OCI-LY7 (cell line): ENCODE measurements around the gene ZNRF2. TPM values are rescaled to one million over a fixed set of nuclear protein-coding genes. Genes with fewer than 3 reads are reported as not detected.
"Not testable (repeated sequence)": the region's sequence is repeated elsewhere in the genome, so short reads cannot be mapped to it uniquely, and the experiment has no call there.

Source experiments
- BruUV-seq: library from RNA; stranded (reverse); fragments of 400-500 nt; replicated peaks from 2 replicates; lab custom pipeline; 2021; lab: Mats Ljungman, UMichigan
- CTCF ChIA-PET: fragments of 300-600 bp; sonication (Branson Sonifier 250); formaldehyde crosslinking; loops from one replicate; lab custom pipeline; 2022; ENCODE audit warnings: antibody characterized with exemption; ENCODE audit not compliant: unreplicated experiment; lab: Charles Lee
- POLR2A ChIA-PET: fragments of 300-600 bp; sonication (Branson Sonifier 250); formaldehyde crosslinking; loops from one replicate; lab custom pipeline; 2022; ENCODE audit warnings: antibody characterized with exemption; lab: Charles Lee
- DNase-seq: peaks from one replicate; pipeline ENCODE4 v3.0.0-alpha.2; 2015; ENCODE audit warnings: low spot score
- H2AFZ ChIP-seq: fragments of 200-600 bp; sonication (generic), shearing (Covaris generic); 2 replicates; pipeline ENCODE4 v1.6.1; 2014; ENCODE audit warnings: mild to moderate bottlenecking, antibody characterized with exemption, low read length, moderate library complexity
- H3K27ac ChIP-seq: fragments of 200-600 bp; sonication (generic); 2 replicates; pipeline ENCODE4 v1.5.1; 2014; ENCODE audit warnings: mixed run types, low read depth, mild to moderate bottlenecking, moderate library complexity, low read length, inconsistent platforms; ENCODE audit not compliant: poor library complexity, severe bottlenecking
- H3K36me3 ChIP-seq: fragments of 200-600 bp; sonication (generic); 2 replicates; pipeline ENCODE4 v1.6.1; 2014; ENCODE audit warnings: mild to moderate bottlenecking, antibody characterized with exemption, low read length, moderate library complexity, mixed read lengths; ENCODE audit not compliant: insufficient read depth
- H3K4me1 ChIP-seq: fragments of 200-600 bp; sonication (generic); 2 replicates; pipeline ENCODE4 v1.5.1; 2014; ENCODE audit warnings: mild to moderate bottlenecking, low read length; ENCODE audit not compliant: insufficient read depth, poor library complexity, severe bottlenecking
- H3K4me2 ChIP-seq: fragments of 200-600 bp; sonication (generic); 2 replicates; pipeline ENCODE4 v1.6.1; 2014; ENCODE audit warnings: mild to moderate bottlenecking, low read length
- H3K4me3 ChIP-seq: fragments of 200-600 bp; sonication (generic); 2 replicates; pipeline ENCODE4 v1.5.1; 2014; ENCODE audit warnings: mild to moderate bottlenecking, low read depth, low read length; ENCODE audit not compliant: poor library complexity, severe bottlenecking
- H3K79me2 ChIP-seq: fragments of 200-600 bp; sonication (generic); 2 replicates; pipeline ENCODE4 v1.6.1; 2016; ENCODE audit warnings: low read depth, mild to moderate bottlenecking, low read length, moderate library complexity, mixed read lengths; ENCODE audit not compliant: insufficient read depth
- H3K9me2 ChIP-seq: fragments of 200-600 bp; sonication (generic); 2 replicates; pipeline ENCODE4 v1.6.1; 2016; ENCODE audit warnings: mild to moderate bottlenecking, low read length, mixed read lengths; ENCODE audit not compliant: insufficient read depth
- H3K9me3 ChIP-seq: fragments of 200-600 bp; sonication (generic); 2 replicates; pipeline ENCODE4 v1.6.1; 2014; ENCODE audit warnings: mild to moderate bottlenecking, mixed run types, low read length, mixed read lengths
- H4K20me1 ChIP-seq: fragments of 200-600 bp; sonication (generic); 2 replicates; pipeline ENCODE4 v1.6.1; 2014; ENCODE audit warnings: mild to moderate bottlenecking, antibody characterized with exemption, low read length, moderate library complexity, mixed read lengths; ENCODE audit not compliant: insufficient read depth
- EZH2phosphoT487 ChIP-seq: fragments of 200-600 bp; sonication (generic); IDR thresholded peaks from 2 replicates; pipeline ENCODE4 v1.6.1; 2018; ENCODE audit warnings: low read depth, borderline replicate concordance, mild to moderate bottlenecking, mixed run types, antibody characterized with exemption, low read length, moderate library complexity, mixed read lengths
- intact Hi-C: fragments of 100-400 bp; cut with micrococcal nuclease; formaldehyde crosslinking; loops from one replicate; pipeline ENCODE4 v1.10.0; 2022; ENCODE audit not compliant: unreplicated experiment
- total RNA-seq, 2 experiments: library from RNA; depleted of rRNA in 1 of 2; stranded (reverse); fragments of >200 nt in 1 of 2; shearing (Covaris generic) in 1 of 2; gene quantifications; 2 replicates each; pipeline ENCODE4 v1.2.3, GENCODE V29; 2014 to 2022
- TF ChIP-seq, protein P1 (sequence below): fragments of 200-600 bp; sonication (generic); conservative IDR thresholded peaks from 2 replicates; pipeline ENCODE4 v1.5.1; 2014; ENCODE audit warnings: mild to moderate bottlenecking, antibody characterized with exemption, low read length, moderate library complexity, mixed read lengths

Gene ZNRF2
- total RNA-seq, 2 experiments from 2014 or later: 21.2 to 24.7 TPM

DNA sequence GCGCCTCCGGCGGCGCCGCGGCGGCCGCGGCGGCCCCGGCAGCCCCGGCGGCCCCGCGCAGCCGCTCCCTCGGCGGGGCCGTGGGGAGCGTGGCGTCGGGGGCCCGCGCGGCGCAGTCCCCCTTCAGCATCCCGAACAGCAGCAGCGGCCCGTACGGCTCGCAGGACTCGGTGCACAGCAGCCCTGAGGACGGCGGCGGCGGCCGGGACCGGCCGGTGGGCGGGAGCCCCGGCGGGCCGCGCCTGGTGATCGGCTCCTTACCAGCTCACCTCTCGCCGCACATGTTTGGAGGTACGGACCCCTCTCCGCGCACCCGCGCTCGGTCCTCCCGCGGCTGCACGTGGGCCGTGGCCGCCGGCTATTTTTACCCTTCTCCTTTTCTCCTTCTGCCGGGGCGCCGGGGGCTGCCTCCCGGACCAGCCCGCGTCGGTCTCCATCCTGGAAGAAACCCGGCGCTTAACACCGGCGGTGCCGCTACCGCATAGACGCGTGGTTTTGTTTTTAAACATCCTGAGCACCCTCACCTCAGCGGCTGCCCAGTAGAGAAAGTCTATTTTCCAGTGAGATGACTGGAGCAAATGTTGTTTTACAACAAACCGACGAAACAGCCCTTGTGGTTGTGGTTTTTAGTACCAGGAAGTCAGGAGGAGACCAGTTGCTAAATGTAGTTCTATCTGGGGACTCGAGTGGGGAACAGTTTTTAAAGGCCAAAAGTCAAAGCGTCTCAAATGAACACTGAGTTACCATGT lies 1.3 kb downstream of the ZNRF2 start:
- peaks cover 49% of the 10 kb centered on the region for H3K79me2 ChIP-seq

DNA sequence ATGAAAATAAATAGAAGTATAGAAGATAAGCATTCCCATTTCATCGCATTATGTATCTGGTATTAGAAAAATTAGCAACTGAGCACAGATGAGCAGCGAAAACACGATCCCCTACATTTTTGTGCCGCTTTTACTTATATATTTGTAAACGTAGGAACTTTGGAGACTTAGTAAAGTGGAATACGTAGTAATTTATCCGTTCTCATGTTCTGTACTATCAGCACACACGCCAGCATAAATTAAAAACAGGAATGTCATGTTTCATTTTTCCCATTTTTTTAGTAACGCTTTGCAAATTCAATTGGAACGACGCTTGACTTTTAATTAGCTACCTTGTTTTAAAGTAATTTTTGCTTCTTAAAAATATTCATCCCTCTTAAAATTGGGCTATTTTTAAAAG lies 2.4 kb downstream of the ZNRF2 start:
- TSS peak; percentile 64 for BruUV-seq
- POLR2A ChIA-PET: interaction anchor here (0.6 kb wide), 2 partner anchors 146 to 161 kb away, joined by 3 read pairs; no protein-coding TSS in a partner anchor

More for the DNA sequence above, 1.3 kb downstream of the ZNRF2 start:
- intact Hi-C loops: loop anchor here (2.0 kb wide), 2 partner anchors 37 to 67 kb away; no protein-coding TSS in a partner anchor
- peak; percentile 79 for DNase-seq
- ChIA-PET CTCF (no interaction called here), POLR2A (no interaction called here)
- Histone ChIP-seq H3K9me2 (no peaks in the 10 kb centered on the region), H3K9me3 (no peaks in the 10 kb centered on the region), H3K27ac (peak overlapping the region; percentile 85), H2AFZ (peak overlapping the region; percentile 5; the same call in 1 of the 2 replicates), H3K36me3 (no peaks in the 10 kb centered on the region), H4K20me1 (peaks cover 15% of the 10 kb centered on the region), H3K4me3 (peak overlapping the region; percentile 81), H3K4me2 (peak overlapping the region; percentile 82), H3K4me1 (peaks cover 56% of the 10 kb centered on the region)
- TF ChIP-seq, protein P1, sequence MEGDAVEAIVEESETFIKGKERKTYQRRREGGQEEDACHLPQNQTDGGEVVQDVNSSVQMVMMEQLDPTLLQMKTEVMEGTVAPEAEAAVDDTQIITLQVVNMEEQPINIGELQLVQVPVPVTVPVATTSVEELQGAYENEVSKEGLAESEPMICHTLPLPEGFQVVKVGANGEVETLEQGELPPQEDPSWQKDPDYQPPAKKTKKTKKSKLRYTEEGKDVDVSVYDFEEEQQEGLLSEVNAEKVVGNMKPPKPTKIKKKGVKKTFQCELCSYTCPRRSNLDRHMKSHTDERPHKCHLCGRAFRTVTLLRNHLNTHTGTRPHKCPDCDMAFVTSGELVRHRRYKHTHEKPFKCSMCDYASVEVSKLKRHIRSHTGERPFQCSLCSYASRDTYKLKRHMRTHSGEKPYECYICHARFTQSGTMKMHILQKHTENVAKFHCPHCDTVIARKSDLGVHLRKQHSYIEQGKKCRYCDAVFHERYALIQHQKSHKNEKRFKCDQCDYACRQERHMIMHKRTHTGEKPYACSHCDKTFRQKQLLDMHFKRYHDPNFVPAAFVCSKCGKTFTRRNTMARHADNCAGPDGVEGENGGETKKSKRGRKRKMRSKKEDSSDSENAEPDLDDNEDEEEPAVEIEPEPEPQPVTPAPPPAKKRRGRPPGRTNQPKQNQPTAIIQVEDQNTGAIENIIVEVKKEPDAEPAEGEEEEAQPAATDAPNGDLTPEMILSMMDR: no peak
- no peak for TF ChIP-seq EZH2phosphoT487
- BruUV-seq: no TSS peak

DNA sequence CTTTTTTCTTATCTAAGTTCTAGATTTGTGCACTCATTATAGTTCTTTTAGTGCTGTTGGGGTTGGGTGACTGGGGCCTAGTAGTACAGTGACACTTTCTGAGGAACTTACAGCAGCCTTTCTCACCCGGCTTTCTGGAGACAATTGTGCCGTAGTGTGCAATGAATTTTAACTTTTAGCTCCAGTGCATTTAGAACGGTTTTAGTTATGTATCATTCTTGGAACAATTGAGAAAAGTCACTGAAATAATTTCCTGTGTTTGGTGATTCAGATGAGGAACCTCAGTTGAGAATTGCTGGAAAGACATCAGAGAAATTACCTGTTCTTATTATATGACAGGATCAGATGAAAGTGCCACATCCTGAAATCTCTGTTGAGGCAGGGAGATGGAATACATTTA lies 3.2 kb downstream of the ZNRF2 start:
- H3K9me2 ChIP-seq, CTCF ChIA-PET, H2AFZ ChIP-seq, H3K9me3 ChIP-seq, DNase-seq, BruUV-seq, H3K27ac ChIP-seq, H3K36me3 ChIP-seq: not testable (repeated sequence)
- H3K79me2 ChIP-seq: peaks cover 68% of the 10 kb centered on the region
- H3K4me1 ChIP-seq: peaks cover 41% of the 10 kb centered on the region
- peaks cover 19% of the 10 kb centered on the region for H4K20me1 ChIP-seq
- intact Hi-C loops: loop anchor here (2.0 kb wide), 2 partner anchors 35 to 65 kb away; no protein-coding TSS in a partner anchor
- H3K4me3 ChIP-seq: peak overlapping the region; percentile 81
- H3K4me2 ChIP-seq: peak overlapping the region; percentile 82
- POLR2A ChIA-PET: interaction anchor here (0.7 kb wide), 1 partner anchor 19 kb away, joined by 3 read pairs; no protein-coding TSS in a partner anchor

More for the DNA sequence above, 2.4 kb downstream of the ZNRF2 start:
- Histone ChIP-seq H3K36me3 (no peaks in the 10 kb centered on the region), H3K4me2 (peak overlapping the region; percentile 82), H3K27ac (peak overlapping the region; percentile 85), H4K20me1 (peaks cover 19% of the 10 kb centered on the region), H3K9me3 (no peaks in the 10 kb centered on the region), H3K79me2 (peaks cover 59% of the 10 kb centered on the region), H3K4me1 (peaks cover 47% of the 10 kb centered on the region), H3K4me3 (peak overlapping the region; percentile 81), H3K9me2 (no peaks in the 10 kb centered on the region), H2AFZ (no peak overlapping the region)
- TF ChIP-seq EZH2phosphoT487: no peak
- TF ChIP-seq, protein P1: no peak
- CTCF ChIA-PET: no interaction called here
- DNase-seq: no peak
- intact Hi-C loops: loop anchor here (2.0 kb wide), 2 partner anchors 36 to 66 kb away; no protein-coding TSS in a partner anchor

DNA sequence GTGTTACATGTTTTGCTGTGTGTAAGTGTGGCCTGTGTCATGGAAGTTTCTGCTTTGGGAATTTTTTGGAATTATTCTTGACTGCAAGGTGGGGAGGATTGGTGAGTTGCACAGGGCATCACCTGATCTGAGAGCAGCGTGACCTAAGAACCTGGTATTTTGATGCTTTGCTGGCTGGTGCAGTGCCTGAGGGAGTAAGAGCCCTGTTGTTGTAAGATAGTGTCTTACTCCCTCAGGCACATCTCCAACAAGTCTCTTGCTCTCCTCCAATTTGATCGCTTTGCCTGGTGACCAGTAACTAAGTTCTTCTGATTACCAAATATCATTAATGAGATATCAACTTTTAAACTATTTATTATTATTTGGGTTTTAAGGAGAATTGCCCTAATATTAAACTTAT lies 5.2 kb downstream of the ZNRF2 start:
- H3K79me2 ChIP-seq: peaks cover 86% of the 10 kb centered on the region
- H3K9me3 ChIP-seq, DNase-seq, intact Hi-C loops, H2AFZ ChIP-seq, BruUV-seq, H3K4me2 ChIP-seq, H3K9me2 ChIP-seq, H3K36me3 ChIP-seq, CTCF ChIA-PET, H3K27ac ChIP-seq, H3K4me3 ChIP-seq: not testable (repeated sequence)
- peaks cover 19% of the 10 kb centered on the region for H4K20me1 ChIP-seq
- POLR2A ChIA-PET: interaction anchor here (0.8 kb wide), 1 partner anchor 33 kb away, joined by 3 read pairs; no protein-coding TSS in a partner anchor
- peaks cover 32% of the 10 kb centered on the region for H3K4me1 ChIP-seq
